Activated CD4-positive, alpha-beta memory T cell treated with anti-CD3 and anti-CD28 coated beads, Interleukin-2, amount 10 ng/mL, durations not matched to agents 7 days and 5 days (primary cell): Measurements from ENCODE around the gene GRB2. TPM values are rescaled to one million over a fixed set of nuclear protein-coding genes. Genes with fewer than 3 reads are reported as not detected.
"Not testable (repeated sequence)": the region's sequence is repeated elsewhere in the genome, so short reads cannot be mapped to it uniquely, and the experiment has no call there.

Experiments
- CTCF ChIA-PET: fragments of 350-600 bp; sonication (Branson Sonifier 250); formaldehyde crosslinking; loops from one replicate; lab custom pipeline; 2021; ENCODE audit warnings: antibody characterized with exemption, inconsistent platforms; lab: Charles Lee
- POLR2A ChIA-PET: fragments of 350-600 bp; sonication (Branson Sonifier 250); formaldehyde crosslinking; loops from one replicate; lab custom pipeline; 2021; ENCODE audit warnings: antibody characterized with exemption; lab: Charles Lee
- DNase-seq: peaks from one replicate; pipeline ENCODE4 v3.0.0-alpha.2; 2020
- H3K27ac Mint-ChIP-seq: one replicate; pipeline ENCODE4 v1.8.0; 2021; ENCODE audit warnings: mild to moderate bottlenecking, mixed read lengths
- H3K27me3 Mint-ChIP-seq: one replicate; pipeline ENCODE4 v1.8.0; 2021; ENCODE audit warnings: mixed read lengths
- H3K36me3 Mint-ChIP-seq: one replicate; pipeline ENCODE4 v1.8.0; 2021; ENCODE audit warnings: low read depth, mixed read lengths
- H3K4me1 Mint-ChIP-seq: one replicate; pipeline ENCODE4 v1.8.0; 2021; ENCODE audit warnings: mixed read lengths
- H3K4me3 Mint-ChIP-seq: one replicate; pipeline ENCODE4 v1.8.0; 2021; ENCODE audit warnings: mild to moderate bottlenecking, mixed read lengths
- H3K9me3 Mint-ChIP-seq: one replicate; pipeline ENCODE4 v1.8.0; 2021; ENCODE audit warnings: mixed read lengths
- total RNA-seq, 2 experiments: library from RNA; stranded (reverse); gene quantifications; one replicate each; pipeline ENCODE4 v1.2.3, GENCODE V29; 2021

The GRB2 gene
- 100 to 1,000 TPM; 130 to 132 TPM for total RNA-seq

- H3K4me1 Mint-ChIP-seq = peaks cover 47% of the 10 kb centered on the region
- H3K27ac Mint-ChIP-seq = peak within 1 kb of the TSS; percentile 96
- no peaks in the 10 kb centered on the region for H3K27me3 Mint-ChIP-seq
- peak; percentile 100 for DNase-seq
- POLR2A ChIA-PET = interaction anchor here (0.5 to 3.9 kb wide), 32 partner anchors 9 to 533 kb away, joined by 3 to 38 read pairs (median 5); partner anchors contain the start of genes FDXR, GGA3, LLGL2 and MIF4GD
- no peaks in the 10 kb centered on the region for H3K9me3 Mint-ChIP-seq
- H3K4me3 Mint-ChIP-seq = peak within 1 kb of the TSS; percentile 95
- CTCF ChIA-PET = interaction anchor here (0.8 to 4.9 kb wide), 22 partner anchors 8 to 348 kb away, joined by 3 to 46 read pairs (median 4); partner anchors contain the start of genes MIF4GD, SLC25A19, SMIM5 and TSEN54
- H3K36me3 Mint-ChIP-seq = peaks cover 15% of the 10 kb centered on the region
Measured at GRCh38 chr17:75405365-75406221, at the start of gene GRB2. Gene GRB2, minus strand, starts transcription at chr17:75405678. Its CDS starts 12,050 bp downstream, at chr17:75393628.

GRCh38 chr17:75454672-75455071 lies 49.2 kb upstream of the GRB2 start:
- not testable (repeated sequence) for H3K27me3 Mint-ChIP-seq, H3K27ac Mint-ChIP-seq, H3K4me3 Mint-ChIP-seq, DNase-seq, H3K36me3 Mint-ChIP-seq, H3K9me3 Mint-ChIP-seq
- POLR2A ChIA-PET = interaction anchor here (2.5 kb wide), 1 partner anchor 184 kb away, joined by 9 read pairs; the partner anchor contains the start of gene MIF4GD
- H3K4me1 Mint-ChIP-seq = peaks cover 31% of the 10 kb centered on the region
- CTCF ChIA-PET = interaction anchor here (1.6 kb wide), 1 partner anchor 299 kb away, joined by 4 read pairs; no protein-coding TSS in a partner anchor

GRCh38 chr17:75454193-75454592 lies 48.7 kb upstream of the GRB2 start:
- no peak overlapping the region for H3K4me3 Mint-ChIP-seq
- H3K9me3 Mint-ChIP-seq = no peaks in the 10 kb centered on the region
- no peaks in the 10 kb centered on the region for H3K36me3 Mint-ChIP-seq
- no peak overlapping the region for H3K27ac Mint-ChIP-seq
- H3K27me3 Mint-ChIP-seq = no peaks in the 10 kb centered on the region
- DNase-seq = no peak
- CTCF ChIA-PET = interaction anchor here (1.6 kb wide), 1 partner anchor 299 kb away, joined by 4 read pairs; no protein-coding TSS in a partner anchor
- peaks cover 28% of the 10 kb centered on the region for H3K4me1 Mint-ChIP-seq
- POLR2A ChIA-PET = interaction anchor here (0.7 to 1.3 kb wide), 3 partner anchors 22 to 248 kb away, joined by 3 read pairs; partner anchors contain the start of gene GRB2

GRCh38 chr17:75450270-75450669 lies 44.8 kb upstream of the GRB2 start:
- H3K4me1 Mint-ChIP-seq = peaks cover 9% of the 10 kb centered on the region
- no peak overlapping the region for H3K4me3 Mint-ChIP-seq
- H3K9me3 Mint-ChIP-seq = no peaks in the 10 kb centered on the region
- no peaks in the 10 kb centered on the region for H3K36me3 Mint-ChIP-seq
- CTCF ChIA-PET = interaction anchor here (0.7 kb wide), 1 partner anchor 111 kb away, joined by 3 read pairs; no protein-coding TSS in a partner anchor
- no peak for DNase-seq
- H3K27ac Mint-ChIP-seq = no peak overlapping the region
- no peaks in the 10 kb centered on the region for H3K27me3 Mint-ChIP-seq
- POLR2A ChIA-PET = no interaction called here

- POLR2A ChIA-PET = interaction anchor here (1.1 to 2.0 kb wide), 2 partner anchors 9 to 12 kb away, joined by 4 to 7 read pairs; partner anchors contain the start of gene TMEM94
- no peaks in the 10 kb centered on the region for H3K36me3 Mint-ChIP-seq
- DNase-seq = no peak
Measured at GRCh38 chr17:75447951-75448856, 42.7 kb upstream of the GRB2 start.

GRCh38 chr17:75445896-75446295 lies 40.4 kb upstream of the GRB2 start:
- H3K27ac Mint-ChIP-seq, DNase-seq, H3K27me3 Mint-ChIP-seq, H3K36me3 Mint-ChIP-seq, H3K9me3 Mint-ChIP-seq, H3K4me3 Mint-ChIP-seq, H3K4me1 Mint-ChIP-seq, CTCF ChIA-PET: not testable (repeated sequence)
- POLR2A ChIA-PET = interaction anchor here (0.7 kb wide), 1 partner anchor 11 kb away, joined by 3 read pairs; the partner anchor contains the start of gene TMEM94

More at GRCh38 chr17:75447951-75448856, 42.7 kb upstream of the GRB2 start:
- CTCF ChIA-PET = interaction anchor here (0.6 kb wide), 1 partner anchor 37 kb away, joined by 3 read pairs; no protein-coding TSS in a partner anchor
- H3K4me3 Mint-ChIP-seq = no peak overlapping the region
- H3K9me3 Mint-ChIP-seq = no peaks in the 10 kb centered on the region
- no peak overlapping the region for H3K27ac Mint-ChIP-seq
- no peaks in the 10 kb centered on the region for H3K4me1 Mint-ChIP-seq
- H3K27me3 Mint-ChIP-seq = no peaks in the 10 kb centered on the region

GRCh38 chr17:75445296-75445695 lies 39.8 kb upstream of the GRB2 start:
- DNase-seq = no peak
- Mint-ChIP-seq H3K4me1 (no peaks in the 10 kb centered on the region), H3K27me3 (peaks cover 2% of the 10 kb centered on the region), H3K9me3 (no peaks in the 10 kb centered on the region), H3K27ac (no peak overlapping the region), H3K4me3 (no peak overlapping the region), H3K36me3 (no peaks in the 10 kb centered on the region)
- POLR2A ChIA-PET = interaction anchor here (0.7 kb wide), 1 partner anchor 11 kb away, joined by 3 read pairs; the partner anchor contains the start of gene TMEM94
- CTCF ChIA-PET = interaction anchor here (2.0 kb wide), 1 partner anchor 11 kb away, joined by 4 read pairs; the partner anchor contains the start of gene TMEM94

GRCh38 chr17:75442168-75443103 lies 37.0 kb upstream of the GRB2 start:
- CTCF ChIA-PET = interaction anchor here (0.6 kb wide), 1 partner anchor 108 kb away, joined by 3 read pairs; no protein-coding TSS in a partner anchor
- H3K36me3 Mint-ChIP-seq = no peaks in the 10 kb centered on the region
- no peaks in the 10 kb centered on the region for H3K4me1 Mint-ChIP-seq
- peaks cover 2% of the 10 kb centered on the region for H3K27me3 Mint-ChIP-seq
- POLR2A ChIA-PET = no interaction called here
- no peak overlapping the region for H3K27ac Mint-ChIP-seq
- H3K4me3 Mint-ChIP-seq = no peak overlapping the region
- no peak for DNase-seq
- H3K9me3 Mint-ChIP-seq = no peaks in the 10 kb centered on the region

- Mint-ChIP-seq H3K36me3 (no peaks in the 10 kb centered on the region), H3K27me3 (peaks cover 3% of the 10 kb centered on the region), H3K4me3 (no peak overlapping the region), H3K9me3 (no peaks in the 10 kb centered on the region), H3K4me1 (peaks cover 8% of the 10 kb centered on the region), H3K27ac (no peak overlapping the region)
- DNase-seq = no peak
- ChIA-PET POLR2A (interaction anchor here (1.1 kb wide), 1 partner anchor 15 kb away, joined by 4 read pairs; the partner anchor contains the start of gene TMEM94), CTCF (interaction anchor here (1.3 kb wide), 1 partner anchor 15 kb away, joined by 3 read pairs; the partner anchor contains the start of gene TMEM94)
Measured at GRCh38 chr17:75440738-75441448, 35.4 kb upstream of the GRB2 start.

- peaks cover 3% of the 10 kb centered on the region for H3K27me3 Mint-ChIP-seq
- no peaks in the 10 kb centered on the region for H3K9me3 Mint-ChIP-seq
- H3K27ac Mint-ChIP-seq = no peak overlapping the region
- POLR2A ChIA-PET = no interaction called here
- H3K4me1 Mint-ChIP-seq = peaks cover 18% of the 10 kb centered on the region
- CTCF ChIA-PET = no interaction called here
- no peaks in the 10 kb centered on the region for H3K36me3 Mint-ChIP-seq
- no peak overlapping the region for H3K4me3 Mint-ChIP-seq
- DNase-seq = no peak
Measured at GRCh38 chr17:75439287-75439686, 33.8 kb upstream of the GRB2 start.

GRCh38 chr17:75437404-75437803 lies 31.9 kb upstream of the GRB2 start:
- peaks cover 20% of the 10 kb centered on the region for H3K4me1 Mint-ChIP-seq
- H3K36me3 Mint-ChIP-seq, DNase-seq, POLR2A ChIA-PET, H3K4me3 Mint-ChIP-seq, H3K27ac Mint-ChIP-seq, H3K27me3 Mint-ChIP-seq, H3K9me3 Mint-ChIP-seq: not testable (repeated sequence)
- CTCF ChIA-PET = interaction anchor here (1.2 kb wide), 1 partner anchor 50 kb away, joined by 4 read pairs; no protein-coding TSS in a partner anchor
